Keratinocyte (primary cell): ENCODE results near the gene CDC25C.

Experiments
- EZH2 ChIP-seq: IDR thresholded peaks from one replicate; pipeline ENCODE4 v1.6.1; 2012; ENCODE audit warnings: inconsistent platforms, mild to moderate bottlenecking, low read length, moderate library complexity
- TF ChIP-seq, protein P1 (sequence below), 3 experiments: IDR thresholded peaks in 1 of 3; conservative IDR thresholded peaks in 1 of 3; optimal IDR thresholded peaks in 1 of 3; 2 replicates in 2 of 3; 3 replicates in 1 of 3; pipeline versions ENCODE3 to v1.5.1; 2011; ENCODE audit warnings: low read length in 3 of 3, mild to moderate bottlenecking in 3 of 3, moderate library complexity in 2 of 3, control low read depth in 1 of 3, inconsistent platforms in 1 of 3; ENCODE audit not compliant: insufficient read depth in 2 of 3; ENCODE audit errors: extremely low read depth in 1 of 3

DNA sequence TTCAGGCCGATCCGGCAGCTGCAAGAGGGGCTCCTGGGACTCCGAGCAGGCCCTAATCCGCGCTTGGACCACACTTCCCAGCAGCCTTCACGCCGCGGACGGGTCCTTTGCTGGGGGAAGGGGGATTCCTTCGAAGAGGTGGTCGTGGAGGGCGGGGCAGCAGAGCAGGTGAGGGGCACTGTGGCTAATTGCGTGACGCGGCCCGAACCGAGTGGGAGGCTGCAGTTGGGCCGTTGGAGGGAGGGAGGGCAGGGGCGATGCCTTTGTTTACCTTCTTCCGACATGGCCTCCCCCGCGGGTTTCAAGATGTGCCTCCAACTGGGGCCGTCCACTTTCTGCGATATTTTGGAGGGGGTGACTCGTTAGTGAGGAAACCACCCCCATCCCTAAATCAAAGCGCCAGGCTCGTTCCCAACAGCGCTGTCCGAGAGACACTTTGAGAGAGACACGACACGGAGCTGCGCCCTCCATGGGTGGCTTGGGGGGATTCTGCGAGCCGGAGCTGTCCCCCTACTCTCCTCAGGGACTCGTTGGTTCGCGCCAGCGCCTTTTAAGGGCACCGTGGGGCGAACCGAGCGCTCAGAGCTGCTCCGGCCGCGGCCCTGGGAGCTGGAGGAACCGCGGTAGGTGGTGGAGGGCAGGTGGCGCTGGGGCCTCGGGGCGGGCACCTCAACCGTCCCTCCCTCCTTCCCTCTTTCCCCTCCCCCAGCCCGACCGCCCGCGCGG is 6.2 kb upstream of the CDC25C start, which contains the start of gene FAM53C:
- TF ChIP-seq, protein P1, sequence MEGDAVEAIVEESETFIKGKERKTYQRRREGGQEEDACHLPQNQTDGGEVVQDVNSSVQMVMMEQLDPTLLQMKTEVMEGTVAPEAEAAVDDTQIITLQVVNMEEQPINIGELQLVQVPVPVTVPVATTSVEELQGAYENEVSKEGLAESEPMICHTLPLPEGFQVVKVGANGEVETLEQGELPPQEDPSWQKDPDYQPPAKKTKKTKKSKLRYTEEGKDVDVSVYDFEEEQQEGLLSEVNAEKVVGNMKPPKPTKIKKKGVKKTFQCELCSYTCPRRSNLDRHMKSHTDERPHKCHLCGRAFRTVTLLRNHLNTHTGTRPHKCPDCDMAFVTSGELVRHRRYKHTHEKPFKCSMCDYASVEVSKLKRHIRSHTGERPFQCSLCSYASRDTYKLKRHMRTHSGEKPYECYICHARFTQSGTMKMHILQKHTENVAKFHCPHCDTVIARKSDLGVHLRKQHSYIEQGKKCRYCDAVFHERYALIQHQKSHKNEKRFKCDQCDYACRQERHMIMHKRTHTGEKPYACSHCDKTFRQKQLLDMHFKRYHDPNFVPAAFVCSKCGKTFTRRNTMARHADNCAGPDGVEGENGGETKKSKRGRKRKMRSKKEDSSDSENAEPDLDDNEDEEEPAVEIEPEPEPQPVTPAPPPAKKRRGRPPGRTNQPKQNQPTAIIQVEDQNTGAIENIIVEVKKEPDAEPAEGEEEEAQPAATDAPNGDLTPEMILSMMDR (optimal IDR thresholded peaks at IDR 0.05 in 1 of 3, IDR thresholded peaks at IDR 0.05 in 1 of 3, conservative IDR thresholded peaks at IDR 0.05 in 1 of 3; ENCODE audit: extremely low read depth in 1 of 3, insufficient read depth in 2 of 3, low read length in 3 of 3): no peak
- TF ChIP-seq EZH2: no peak
